Erythroblast (primary cell): Measurements from ENCODE around the gene ROBO3.

Source experiments
- DNase-seq, 2 experiments: peaks; one replicate each; lab custom pipeline; 2025; lab: John Stamatoyannopoulos, UW
- GATA1 ChIP-seq: IDR thresholded peaks from 2 replicates; pipeline ENCODE4 v1.6.1; 2011; ENCODE audit warnings: low read depth, mild to moderate bottlenecking, control low read depth, low read length, moderate library complexity
- POLR2A ChIP-seq: IDR thresholded peaks from 2 replicates; pipeline ENCODE4 v1.6.1; 2011; ENCODE audit warnings: mild to moderate bottlenecking, low read length

Gene ROBO3, protein sequence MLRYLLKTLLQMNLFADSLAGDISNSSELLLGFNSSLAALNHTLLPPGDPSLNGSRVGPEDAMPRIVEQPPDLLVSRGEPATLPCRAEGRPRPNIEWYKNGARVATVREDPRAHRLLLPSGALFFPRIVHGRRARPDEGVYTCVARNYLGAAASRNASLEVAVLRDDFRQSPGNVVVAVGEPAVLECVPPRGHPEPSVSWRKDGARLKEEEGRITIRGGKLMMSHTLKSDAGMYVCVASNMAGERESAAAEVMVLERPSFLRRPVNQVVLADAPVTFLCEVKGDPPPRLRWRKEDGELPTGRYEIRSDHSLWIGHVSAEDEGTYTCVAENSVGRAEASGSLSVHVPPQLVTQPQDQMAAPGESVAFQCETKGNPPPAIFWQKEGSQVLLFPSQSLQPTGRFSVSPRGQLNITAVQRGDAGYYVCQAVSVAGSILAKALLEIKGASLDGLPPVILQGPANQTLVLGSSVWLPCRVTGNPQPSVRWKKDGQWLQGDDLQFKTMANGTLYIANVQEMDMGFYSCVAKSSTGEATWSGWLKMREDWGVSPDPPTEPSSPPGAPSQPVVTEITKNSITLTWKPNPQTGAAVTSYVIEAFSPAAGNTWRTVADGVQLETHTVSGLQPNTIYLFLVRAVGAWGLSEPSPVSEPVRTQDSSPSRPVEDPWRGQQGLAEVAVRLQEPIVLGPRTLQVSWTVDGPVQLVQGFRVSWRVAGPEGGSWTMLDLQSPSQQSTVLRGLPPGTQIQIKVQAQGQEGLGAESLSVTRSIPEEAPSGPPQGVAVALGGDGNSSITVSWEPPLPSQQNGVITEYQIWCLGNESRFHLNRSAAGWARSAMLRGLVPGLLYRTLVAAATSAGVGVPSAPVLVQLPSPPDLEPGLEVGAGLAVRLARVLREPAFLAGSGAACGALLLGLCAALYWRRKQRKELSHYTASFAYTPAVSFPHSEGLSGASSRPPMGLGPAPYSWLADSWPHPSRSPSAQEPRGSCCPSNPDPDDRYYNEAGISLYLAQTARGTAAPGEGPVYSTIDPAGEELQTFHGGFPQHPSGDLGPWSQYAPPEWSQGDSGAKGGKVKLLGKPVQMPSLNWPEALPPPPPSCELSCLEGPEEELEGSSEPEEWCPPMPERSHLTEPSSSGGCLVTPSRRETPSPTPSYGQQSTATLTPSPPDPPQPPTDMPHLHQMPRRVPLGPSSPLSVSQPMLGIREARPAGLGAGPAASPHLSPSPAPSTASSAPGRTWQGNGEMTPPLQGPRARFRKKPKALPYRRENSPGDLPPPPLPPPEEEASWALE (N-terminal part only)

DNA sequence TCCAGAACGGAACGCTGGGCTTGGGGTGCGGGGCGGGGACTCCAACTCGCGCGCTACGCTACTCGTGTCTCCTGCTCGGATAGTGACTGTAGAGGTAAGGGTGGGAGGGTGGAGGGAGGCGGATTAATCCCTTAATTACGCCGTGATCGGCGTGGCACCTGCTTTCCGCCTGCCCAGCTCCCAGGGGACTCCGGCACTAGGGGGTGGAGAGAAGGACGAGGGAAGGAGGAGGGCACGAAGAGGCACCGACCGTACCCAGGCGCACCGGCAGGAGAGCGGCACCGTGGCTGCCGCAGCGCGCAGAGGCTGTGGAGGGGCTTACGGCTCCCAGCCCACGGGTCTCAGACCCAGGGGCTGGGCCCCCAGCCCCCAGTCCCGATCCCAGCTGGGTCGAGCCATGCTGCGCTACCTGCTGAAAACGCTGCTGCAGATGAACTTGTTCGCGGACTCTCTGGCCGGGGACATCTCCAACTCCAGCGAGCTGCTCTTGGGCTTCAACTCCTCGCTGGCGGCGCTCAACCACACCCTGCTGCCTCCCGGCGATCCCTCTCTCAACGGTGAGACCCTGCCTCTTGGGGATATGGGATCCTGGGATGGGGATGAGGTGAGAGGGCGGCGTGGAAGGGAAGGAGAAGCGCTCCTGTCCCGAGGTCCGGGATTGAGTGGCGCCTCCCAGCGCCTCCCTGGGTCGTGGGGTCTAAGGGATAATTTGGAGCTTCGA, at the start of gene ROBO3:
Gene ROBO3, plus strand, starts transcription at position 252 of the 721 bp plus-strand sequence. Its CDS starts 146 bp downstream, at position 398.
- TF ChIP-seq GATA1: no peak
- no peak for TF ChIP-seq POLR2A
- DNase-seq: peak in 1 of 2 experiments; percentile 32

DNA sequence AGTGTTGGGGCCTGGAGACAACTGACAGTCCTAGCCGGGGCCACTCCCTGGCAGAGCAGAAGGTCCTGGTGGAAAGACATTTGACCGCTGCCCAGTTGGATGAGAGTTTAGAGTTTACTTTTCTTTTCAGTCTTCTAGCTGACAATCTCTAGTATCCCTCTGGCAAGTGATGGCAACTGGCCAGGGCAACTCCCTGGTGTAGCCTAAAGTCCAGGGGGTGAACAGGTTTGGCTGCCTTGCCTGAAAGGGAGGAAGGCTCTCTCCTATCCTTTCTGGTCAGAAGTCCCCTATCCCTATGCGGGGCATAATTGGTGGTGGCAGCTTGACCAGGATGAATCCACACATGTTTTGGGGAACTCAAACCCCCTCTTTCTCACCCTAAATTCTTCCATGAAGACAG, 48.2 kb upstream of the ROBO3 start:
- TF ChIP-seq POLR2A (no peak), GATA1 (no peak)
- peak; percentile 6 to 11 for DNase-seq

DNA sequence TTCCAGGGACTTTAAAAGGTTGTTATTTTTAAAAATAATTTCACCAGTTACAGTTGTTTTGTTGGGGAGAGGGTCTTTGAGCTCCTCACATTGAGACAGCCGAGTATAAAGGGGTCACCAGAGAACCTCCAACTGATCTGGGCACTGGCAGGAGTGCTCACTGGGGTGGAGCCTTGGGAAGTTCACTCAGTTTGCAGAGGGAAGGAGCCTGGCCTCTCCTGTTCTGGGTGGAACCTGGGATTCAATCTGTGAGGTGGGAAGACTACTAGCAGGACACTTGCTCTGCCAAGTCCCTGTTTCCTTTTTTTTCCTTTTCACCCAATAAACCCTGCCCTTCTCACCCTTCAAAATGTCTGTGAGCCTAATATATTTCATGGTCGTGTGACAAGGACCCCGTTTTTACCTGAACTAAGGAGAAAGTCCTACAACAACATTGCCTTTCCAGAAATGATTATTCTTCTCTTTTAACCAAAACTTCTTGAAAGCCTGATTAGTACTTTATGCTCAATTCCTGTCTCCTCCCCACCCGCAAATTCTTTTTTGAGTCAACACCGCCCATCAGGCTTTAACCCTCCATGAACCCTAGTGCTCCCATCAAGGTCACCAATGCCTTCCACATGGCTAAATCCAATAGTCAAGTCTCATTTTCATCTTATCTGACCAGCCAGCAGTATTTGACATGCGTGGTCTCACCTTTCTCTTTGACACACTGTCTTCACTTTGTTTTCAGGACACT, 43.1 kb upstream of the ROBO3 start:
- no peak for DNase-seq
- no peak for TF ChIP-seq GATA1
- no peak for TF ChIP-seq POLR2A

DNA sequence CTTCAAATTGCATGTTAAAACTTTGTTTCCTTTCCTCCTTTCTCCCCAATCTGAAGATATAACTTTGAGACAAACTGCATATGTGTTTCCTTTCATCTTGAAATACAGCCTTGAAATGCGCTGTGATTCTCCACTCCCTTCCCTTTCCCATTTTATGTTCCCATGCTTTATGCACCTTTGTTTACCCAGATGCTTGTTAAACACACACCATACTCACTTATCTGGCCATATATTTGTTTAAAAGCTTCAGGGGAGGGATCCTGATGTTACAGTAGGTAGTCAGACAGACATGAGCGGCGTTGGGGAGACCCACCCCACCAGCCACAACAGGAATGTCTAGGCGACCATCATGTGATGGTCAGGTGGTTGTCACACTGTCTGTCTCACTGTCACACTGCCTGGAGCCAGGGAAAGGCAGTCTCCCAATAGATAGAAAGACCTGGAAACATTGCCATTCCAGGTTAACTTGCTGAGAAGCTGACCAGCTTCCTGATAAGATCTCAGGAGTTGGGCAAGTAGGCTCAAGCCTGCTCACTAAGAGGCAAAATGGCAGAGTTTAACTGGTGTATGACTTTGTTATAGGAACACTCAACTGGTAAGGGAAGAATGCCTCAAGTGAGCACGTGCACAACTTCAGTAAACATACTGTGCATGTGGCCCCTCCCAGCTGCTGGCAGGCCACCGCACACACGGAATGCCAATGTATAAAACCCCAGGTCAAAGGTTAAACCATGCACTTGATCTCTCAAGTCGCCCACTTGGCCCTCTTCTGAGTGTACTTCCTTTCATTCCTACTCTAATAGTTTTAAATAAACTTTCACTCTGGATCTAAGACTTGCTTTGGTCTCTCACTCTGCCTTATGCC, 41.5 kb upstream of the ROBO3 start:
- DNase-seq: no peak
- TF ChIP-seq GATA1 (no peak), POLR2A (no peak)

DNA sequence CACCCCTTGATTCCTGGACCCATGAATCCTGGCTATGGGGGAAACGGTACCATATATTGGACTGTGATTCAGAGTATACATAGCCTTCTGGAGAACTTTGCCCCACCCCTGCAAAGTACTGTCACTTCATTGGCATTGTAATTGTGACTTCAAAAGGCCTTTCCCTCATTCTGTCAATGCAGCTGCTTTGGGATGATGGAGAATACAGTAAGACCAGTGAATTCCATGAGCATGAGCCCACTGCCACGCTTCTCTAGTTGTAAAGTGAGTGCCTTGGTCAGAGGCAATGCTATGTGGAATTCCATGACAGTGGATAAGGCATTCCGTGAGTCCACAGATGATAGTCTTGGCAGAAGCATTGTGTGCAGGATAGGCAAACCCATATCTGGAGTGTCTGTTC, 39.4 kb upstream of the ROBO3 start:
- DNase-seq: no peak

DNA sequence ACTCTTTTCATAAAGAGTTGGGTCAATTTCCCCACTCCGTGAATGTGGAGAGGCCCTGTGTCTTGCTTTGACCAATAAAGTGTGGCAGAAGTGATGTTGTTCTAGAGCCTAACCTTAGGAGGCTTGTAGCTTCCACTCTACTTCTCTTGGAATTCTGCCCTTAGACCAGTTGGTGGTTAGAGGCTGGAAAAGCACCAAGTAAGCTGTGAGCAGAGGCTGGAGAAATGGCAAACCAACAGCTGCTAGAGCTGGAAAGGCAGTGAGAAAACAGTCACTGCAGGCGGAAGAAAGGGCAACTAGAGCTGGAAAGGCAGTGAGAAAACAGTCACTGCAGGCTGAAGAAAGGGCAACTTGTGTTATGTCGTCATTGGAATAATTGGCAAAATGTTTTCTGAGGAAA, 35.2 kb upstream of the ROBO3 start:
- TF ChIP-seq GATA1 (no peak), POLR2A (no peak)
- DNase-seq: no peak

More for the DNA sequence above, 39.4 kb upstream of the ROBO3 start:
- TF ChIP-seq GATA1 (no peak), POLR2A (no peak)

DNA sequence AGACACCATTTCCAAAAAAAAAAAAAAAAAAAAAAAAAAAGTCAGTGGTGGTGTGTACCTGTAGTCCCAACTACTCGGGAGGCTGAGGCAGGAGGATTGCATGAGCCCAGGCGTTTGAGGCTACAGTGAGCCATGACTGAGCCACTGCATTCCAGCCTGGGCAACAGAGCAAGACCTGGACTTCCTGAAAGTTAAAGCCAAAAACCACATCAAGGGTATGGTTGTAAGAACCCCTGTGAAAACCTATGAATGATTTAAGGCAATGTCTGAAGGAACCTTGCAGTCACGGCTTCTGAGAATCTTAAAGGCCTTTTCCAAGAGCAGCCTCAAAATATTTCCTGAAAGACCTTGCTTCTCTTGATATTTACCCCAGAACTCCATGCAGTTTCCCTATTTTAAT, 34.5 kb upstream of the ROBO3 start:
- TF ChIP-seq POLR2A (no peak), GATA1 (no peak)
- DNase-seq: no peak

DNA sequence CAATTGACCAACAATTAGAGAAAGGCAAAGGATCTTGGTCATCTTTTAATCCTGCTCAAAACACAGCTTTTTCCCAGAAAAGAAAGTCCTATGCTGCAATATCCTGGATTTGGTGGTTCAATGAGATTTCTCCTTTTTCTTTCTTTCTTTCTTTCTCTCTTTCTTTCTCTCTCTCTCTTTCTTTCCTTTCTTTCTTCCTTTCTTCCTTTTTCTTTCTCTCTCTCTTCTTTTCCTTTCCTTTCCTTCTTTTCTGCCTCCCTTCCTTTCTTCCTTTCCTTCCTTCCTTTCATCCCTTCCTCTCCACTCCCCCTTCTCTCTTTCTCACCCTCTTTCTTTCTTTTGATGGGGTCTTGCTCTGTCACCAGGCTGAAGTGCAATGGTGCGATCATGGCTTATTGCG, 33.3 kb upstream of the ROBO3 start:
- no peak for DNase-seq
- TF ChIP-seq GATA1 (no peak), POLR2A (no peak)

DNA sequence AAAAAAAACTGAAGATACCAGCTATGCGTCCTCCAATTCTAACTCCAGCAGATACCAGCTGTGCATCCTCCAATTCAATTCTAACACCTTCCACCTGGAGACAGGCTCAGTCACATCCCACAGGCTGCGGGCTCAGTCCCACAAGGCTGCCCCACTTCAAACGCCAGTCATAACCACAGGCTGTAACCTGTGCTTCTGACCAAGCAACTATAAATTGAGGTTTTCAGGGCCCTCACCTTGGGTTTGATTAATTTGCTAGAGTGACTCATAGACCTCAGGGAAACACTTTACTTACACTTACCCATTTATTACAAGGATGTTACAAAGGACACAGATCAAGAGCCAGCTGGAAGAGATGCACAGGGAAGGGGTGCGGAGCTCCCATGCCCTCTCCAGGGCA, 32.7 kb upstream of the ROBO3 start:
- no peak for DNase-seq
- TF ChIP-seq POLR2A: no peak
- TF ChIP-seq GATA1: no peak

DNA sequence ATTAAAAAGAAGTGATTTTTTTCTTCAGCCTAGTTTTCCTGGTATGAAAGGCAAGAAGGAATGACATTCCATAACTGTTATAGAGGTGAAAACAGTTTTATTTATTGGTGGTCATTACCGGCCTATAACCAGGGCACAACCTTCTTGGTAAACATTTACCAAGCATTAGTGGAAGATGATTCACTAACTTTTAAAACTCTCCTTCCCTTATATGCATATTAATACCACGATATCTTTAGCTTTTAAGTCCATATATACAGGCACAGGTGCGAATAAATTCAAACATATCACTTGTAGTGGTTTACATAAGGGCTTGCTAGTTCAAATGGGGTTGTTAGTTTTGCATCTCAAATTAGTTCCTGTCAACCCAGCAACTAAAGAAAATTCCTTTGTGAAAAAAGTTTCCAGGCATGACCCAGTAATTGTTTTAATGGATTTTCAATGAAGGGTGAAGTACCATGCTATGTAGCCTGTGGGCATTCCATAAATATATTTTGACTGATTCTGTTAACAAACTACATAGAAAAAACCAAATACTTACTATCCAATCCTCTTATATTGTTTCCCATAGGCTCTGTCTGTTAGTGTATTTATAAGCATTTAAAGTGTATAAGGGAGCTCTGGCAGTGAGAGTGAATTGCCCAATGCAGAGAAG, 30.6 kb upstream of the ROBO3 start:
- no peak for DNase-seq
- TF ChIP-seq GATA1: no peak
- TF ChIP-seq POLR2A: no peak

DNA sequence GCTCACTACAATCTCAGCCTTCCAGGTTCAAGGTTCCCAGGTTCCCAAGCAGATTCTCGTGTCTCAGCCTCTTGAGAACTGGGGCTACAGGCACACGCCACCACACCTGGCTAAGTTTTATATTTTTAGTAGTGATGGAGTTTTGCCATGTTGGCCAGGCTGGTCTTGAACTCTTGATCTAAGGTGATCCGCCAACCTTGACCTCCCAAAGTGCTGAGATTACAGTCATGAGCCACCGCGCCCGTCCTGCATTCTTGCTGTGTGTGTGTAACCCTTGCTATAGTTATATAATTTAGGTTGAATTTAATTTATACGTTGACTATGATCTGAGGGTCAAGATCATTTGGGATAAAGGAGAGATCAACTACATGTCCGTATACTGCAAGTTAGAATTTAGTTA, 29.3 kb upstream of the ROBO3 start:
- no peak for DNase-seq
- TF ChIP-seq POLR2A (no peak), GATA1 (no peak)
